HG03175 (cell line): ENCODE results near the gene USP38.
"Not testable (repeated sequence)": the region's sequence is repeated elsewhere in the genome, so short reads cannot be mapped to it uniquely, and the experiment has no call there.

Source experiments
- ATAC-seq: cut with Tn5 transposase; IDR thresholded peaks from one replicate; pipeline ENCODE4 v1.9.1; 2021; ENCODE audit warnings: mild to moderate bottlenecking, moderate library complexity; ENCODE audit not compliant: unreplicated experiment

Gene USP38

GRCh38 chr4:143203577-143203976 lies 18.9 kb downstream of the USP38 start:
- ATAC-seq = no peak

GRCh38 chr4:143207555-143207954 lies 22.8 kb downstream of the USP38 start:
- ATAC-seq = peak; percentile 62

- no peak for ATAC-seq
These were observed 27.8 kb downstream of the USP38 start for GRCh38 chr4:143212566-143212965.

- no peak for ATAC-seq
These were observed 31.2 kb downstream of the USP38 start for GRCh38 chr4:143215873-143216272.

- ATAC-seq = no peak
These were observed 39.5 kb downstream of the USP38 start for GRCh38 chr4:143224255-143224654.

- ATAC-seq = no peak
These were observed 40.5 kb downstream of the USP38 start for GRCh38 chr4:143225167-143225566.

GRCh38 chr4:143230683-143231082 lies 46.0 kb downstream of the USP38 start:
- no peak for ATAC-seq

GRCh38 chr4:143232277-143232676 lies 47.6 kb downstream of the USP38 start:
- ATAC-seq = no peak

GRCh38 chr4:143234153-143234552 lies 49.4 kb downstream of the USP38 start:
- ATAC-seq = no peak

GRCh38 chr4:143237195-143237594 lies 52.5 kb downstream of the USP38 start:
- ATAC-seq = not testable (repeated sequence)

GRCh38 chr4:143240939-143241679 lies 56.4 kb downstream of the USP38 start:
- no peak for ATAC-seq

GRCh38 chr4:143241892-143242291 lies 57.2 kb downstream of the USP38 start:
- ATAC-seq = no peak

- ATAC-seq = no peak
These were observed 58.3 kb downstream of the USP38 start for GRCh38 chr4:143243041-143243440.

- ATAC-seq = no peak
These were observed 62.3 kb downstream of the USP38 start for GRCh38 chr4:143246977-143247376.

- ATAC-seq = no peak
These were observed 63.1 kb downstream of the USP38 start for GRCh38 chr4:143247866-143248265.

GRCh38 chr4:143248827-143249226 lies 64.1 kb downstream of the USP38 start:
- no peak for ATAC-seq

GRCh38 chr4:143250617-143251016 lies 65.9 kb downstream of the USP38 start:
- no peak for ATAC-seq

- no peak for ATAC-seq
These were observed 66.6 kb downstream of the USP38 start for GRCh38 chr4:143251348-143251747.

- no peak for ATAC-seq
These were observed 67.1 kb downstream of the USP38 start for GRCh38 chr4:143251779-143252178.

GRCh38 chr4:143252478-143252877 lies 67.8 kb downstream of the USP38 start:
- ATAC-seq = no peak

GRCh38 chr4:143253166-143253565 lies 68.4 kb downstream of the USP38 start:
- ATAC-seq = no peak

- no peak for ATAC-seq
These were observed 69.9 kb downstream of the USP38 start for GRCh38 chr4:143254491-143255226.
